DOHH2 (cell line): ENCODE measurements around the gene SAMD14.

Experiments used
- EZH2phosphoT487 ChIP-seq: fragments of 200-600 bp; sonication (generic); IDR thresholded peaks from 2 replicates; pipeline ENCODE4 v1.6.1; 2017; ENCODE audit warnings: borderline replicate concordance, mild to moderate bottlenecking, antibody characterized with exemption, low read length, moderate library complexity, mixed read lengths
- TF ChIP-seq, protein P1 (sequence below): fragments of 200-600 bp; sonication (generic); IDR thresholded peaks from one replicate; pipeline ENCODE4 v1.5.1; 2014; ENCODE audit warnings: antibody characterized with exemption, mild to moderate bottlenecking, low read depth, low read length; ENCODE audit not compliant: poor library complexity, severe bottlenecking

DNA sequence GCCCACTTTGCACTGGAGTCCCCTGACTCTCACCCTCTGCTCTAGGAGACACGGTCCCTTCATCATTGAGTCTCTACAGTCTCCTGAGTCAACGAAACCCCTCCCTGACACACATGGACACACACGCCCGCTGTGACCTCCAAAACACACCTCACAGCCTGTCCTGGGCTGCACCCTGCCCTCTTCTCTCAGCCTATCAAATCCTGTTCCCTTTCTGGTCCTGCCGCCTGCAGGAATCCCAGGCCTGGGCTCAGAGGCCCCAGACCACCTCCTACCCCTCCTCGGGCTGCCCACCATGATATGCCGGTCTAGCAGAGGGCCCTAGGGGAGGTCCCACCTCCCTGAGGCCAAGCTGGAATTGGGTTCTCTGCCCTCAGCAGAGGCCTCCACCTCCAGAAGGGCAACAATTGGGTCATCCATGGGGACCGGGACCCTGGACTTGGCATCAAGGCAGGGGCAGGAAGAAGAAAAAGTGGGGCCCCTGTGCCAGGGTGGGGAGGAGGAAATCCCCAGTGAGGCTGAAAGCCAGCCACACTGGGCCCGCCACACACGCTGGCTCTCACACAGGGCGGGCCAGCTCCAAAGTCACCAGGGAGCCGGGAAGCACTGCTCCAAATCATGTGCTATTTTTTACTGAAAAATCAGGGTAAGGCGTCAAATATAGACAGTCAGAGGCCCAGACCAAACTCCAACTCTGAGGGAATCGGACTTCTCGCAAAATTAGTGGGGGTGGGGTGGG, 17.1 kb upstream of the SAMD14 start:
- TF ChIP-seq, protein P1, sequence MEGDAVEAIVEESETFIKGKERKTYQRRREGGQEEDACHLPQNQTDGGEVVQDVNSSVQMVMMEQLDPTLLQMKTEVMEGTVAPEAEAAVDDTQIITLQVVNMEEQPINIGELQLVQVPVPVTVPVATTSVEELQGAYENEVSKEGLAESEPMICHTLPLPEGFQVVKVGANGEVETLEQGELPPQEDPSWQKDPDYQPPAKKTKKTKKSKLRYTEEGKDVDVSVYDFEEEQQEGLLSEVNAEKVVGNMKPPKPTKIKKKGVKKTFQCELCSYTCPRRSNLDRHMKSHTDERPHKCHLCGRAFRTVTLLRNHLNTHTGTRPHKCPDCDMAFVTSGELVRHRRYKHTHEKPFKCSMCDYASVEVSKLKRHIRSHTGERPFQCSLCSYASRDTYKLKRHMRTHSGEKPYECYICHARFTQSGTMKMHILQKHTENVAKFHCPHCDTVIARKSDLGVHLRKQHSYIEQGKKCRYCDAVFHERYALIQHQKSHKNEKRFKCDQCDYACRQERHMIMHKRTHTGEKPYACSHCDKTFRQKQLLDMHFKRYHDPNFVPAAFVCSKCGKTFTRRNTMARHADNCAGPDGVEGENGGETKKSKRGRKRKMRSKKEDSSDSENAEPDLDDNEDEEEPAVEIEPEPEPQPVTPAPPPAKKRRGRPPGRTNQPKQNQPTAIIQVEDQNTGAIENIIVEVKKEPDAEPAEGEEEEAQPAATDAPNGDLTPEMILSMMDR, result no peak
- TF ChIP-seq EZH2phosphoT487, result no peak
